Activated CD4-positive, alpha-beta T cell treated with anti-CD3 and anti-CD28 coated beads for 4 hours (primary cell): ENCODE data around the gene TRIM49C.
"Not testable (repeated sequence)": the region's sequence is repeated elsewhere in the genome, so short reads cannot be mapped to it uniquely, and the experiment has no call there.

Experiments used
- DNase-seq, 2 donors: peaks; one replicate each; pipeline ENCODE4 v3.0.0-alpha.2; 2020

TRIM49C gene

DNA sequence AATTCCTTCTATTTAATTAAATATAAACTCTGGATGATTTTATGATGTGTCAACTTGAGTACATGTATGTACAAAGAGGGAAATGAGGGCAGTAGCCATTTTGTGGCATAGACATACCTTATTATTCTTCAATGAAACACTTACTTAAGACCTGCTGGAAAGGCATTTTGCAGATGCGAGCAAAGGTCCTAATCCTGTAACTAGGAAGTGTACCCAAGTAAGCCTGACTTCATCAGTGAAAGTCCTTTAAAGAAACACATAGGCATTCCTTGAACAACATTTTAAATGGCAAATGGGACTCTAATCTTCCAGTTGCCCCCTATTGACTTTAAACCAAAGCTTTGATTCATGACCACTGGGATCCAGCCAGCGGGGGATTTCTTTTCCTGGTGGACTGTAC lies at the start of gene TRIM49C:
Gene TRIM49C (plus strand): TSS at position 301 of the 400 bp plus-strand sequence. CDS start 4,106 bp downstream, outside the sequence.
- not testable (repeated sequence) for DNase-seq

- DNase-seq = not testable (repeated sequence)
These were observed 6.7 kb upstream of the TRIM49C start for GRCh38 chr11:90024184-90024583.

DNA sequence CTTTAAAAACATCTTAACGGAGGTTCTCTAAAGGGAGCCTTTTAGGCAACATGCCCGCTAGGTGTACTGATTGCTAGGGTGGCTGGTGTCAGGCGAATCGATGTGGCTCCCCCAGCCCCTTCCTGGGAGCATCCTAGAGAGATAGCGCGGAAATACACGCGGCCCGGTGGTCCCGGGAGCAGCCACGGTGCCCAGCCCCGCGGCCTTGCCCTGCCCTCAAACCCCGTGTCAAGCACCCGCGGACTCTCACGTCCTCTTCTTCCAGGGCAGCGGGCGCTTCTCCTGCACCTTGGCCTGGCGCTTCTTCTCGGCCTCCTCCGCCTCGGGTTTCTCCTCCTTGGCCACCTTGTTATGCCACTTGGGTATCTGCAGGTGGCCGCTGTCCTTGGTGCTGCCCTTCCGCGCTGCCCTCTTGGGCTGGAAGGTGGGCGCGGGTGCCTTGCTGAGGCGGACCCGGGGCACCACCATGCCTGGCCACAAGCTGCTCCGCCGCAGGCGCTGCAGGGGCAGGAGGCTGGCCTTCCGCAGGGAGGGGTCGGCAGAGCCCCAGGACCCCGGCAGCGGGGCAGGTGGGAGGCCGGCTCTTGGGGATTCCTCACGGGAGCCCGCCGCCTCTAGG lies 20.8 kb downstream of the TRIM49C start:
- DNase-seq = not testable (repeated sequence)

DNA sequence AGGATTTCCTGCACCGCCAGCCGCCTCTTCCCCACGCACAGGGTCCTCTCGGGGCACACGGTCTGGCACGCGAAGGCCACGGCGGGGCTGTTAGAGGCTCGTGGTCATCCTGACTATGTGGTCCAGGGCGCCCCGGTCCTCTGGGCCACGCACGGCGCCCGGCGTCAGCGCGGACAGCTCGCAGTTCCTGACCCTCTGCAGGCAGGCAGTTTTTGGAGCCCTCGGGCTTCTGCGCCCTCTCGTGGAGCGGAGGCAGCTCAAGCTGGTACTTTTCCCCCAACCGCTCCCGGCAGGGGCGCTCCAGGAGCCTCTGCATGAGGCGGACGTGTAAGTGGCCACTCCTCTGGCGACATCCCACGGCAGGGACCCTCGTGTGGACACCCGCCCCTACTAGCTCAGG lies 21.4 kb downstream of the TRIM49C start:
- DNase-seq = not testable (repeated sequence)

DNA sequence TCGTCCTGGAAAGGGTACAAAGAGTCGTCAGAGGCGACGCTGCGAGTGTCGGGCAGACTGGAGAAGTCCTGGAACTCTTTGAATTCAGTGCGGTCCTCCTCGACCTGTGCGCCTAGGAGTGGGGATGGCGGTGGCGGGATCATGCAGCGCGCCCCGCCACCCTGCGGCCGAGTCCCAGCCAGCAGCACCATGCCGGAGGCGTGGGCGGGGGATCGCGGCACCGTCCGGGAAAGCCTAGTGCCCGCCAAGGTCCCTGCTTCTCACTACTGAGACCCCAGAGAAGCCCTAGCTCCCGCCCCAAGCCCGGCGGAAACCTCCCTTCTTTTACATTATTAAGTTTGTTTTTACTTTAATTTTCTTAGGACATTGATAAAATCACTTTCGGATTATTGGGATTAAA lies 22.6 kb downstream of the TRIM49C start:
- not testable (repeated sequence) for DNase-seq

GRCh38 chr11:90085650-90086049 lies 54.7 kb downstream of the TRIM49C start, which contains the start of gene UBTFL1:
UBTFL1 (plus strand) TSS chr11:90085950; CDS start chr11:90085950, 0 bp downstream.
- DNase-seq = not testable (repeated sequence)

DNA sequence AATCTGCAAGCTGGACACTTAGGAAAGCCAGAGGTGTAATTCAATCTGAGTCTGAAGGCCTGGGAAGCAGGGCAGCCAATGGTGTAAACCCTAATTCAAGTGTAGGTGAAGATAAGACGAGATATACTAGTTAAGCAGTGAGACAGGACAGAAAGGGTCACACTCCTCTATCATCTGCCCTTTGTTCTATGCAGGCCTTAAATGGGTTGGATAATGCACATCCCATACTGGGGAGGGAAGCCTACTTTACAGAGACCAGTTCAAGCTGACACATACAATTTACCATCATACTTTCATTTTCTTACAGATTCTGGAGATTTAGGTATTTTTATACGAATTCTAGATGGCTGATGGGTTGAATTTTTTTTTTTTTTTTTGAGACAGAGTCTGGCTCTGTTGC lies 57.8 kb downstream of the TRIM49C start:
- DNase-seq = not testable (repeated sequence)
